ENCODE measurements around the gene SCN2A. TPM values are rescaled to one million over a fixed set of nuclear protein-coding genes. Genes with fewer than 3 reads are reported as not detected.

Gene SCN2A
- polyA plus RNA-seq, 2 of the 4 experiments (the other 2 are of a cell fraction), result 0.01 to 0.05 TPM

GRCh38 chr2:165294912-165295311, 55.7 kb downstream of the SCN2A start:
- FAIRE-seq, result no peak
- POLR2A ChIA-PET, result no interaction called here
- no peak for ATAC-seq
- no peaks in the 10 kb centered on the region for H3K4me1 ChIP-seq
- CTCF ChIA-PET, result interaction anchor here (0.5 to 1.6 kb wide), 2 partner anchors 14 to 616 kb away, joined by 3 to 5 read pairs; no protein-coding TSS in a partner anchor
- no peak overlapping the region for H3K4me2 ChIP-seq
- no peaks in the 10 kb centered on the region for H3K9me3 ChIP-seq
- no peak overlapping the region for H3K4me3 ChIP-seq
- no peak overlapping the region for H3K27ac ChIP-seq
- WGBS (ENCODE audit: missing lambda C conversion rate), result 15% methylated on average over 5 of the region's 5 CpGs
- TF ChIP-seq ATOH8 (CRISPR knock-in tag; IDR thresholded peaks at IDR 0.05; ENCODE audit: low read depth) (no peak), E2F6 (IDR thresholded peaks at IDR 0.05; ENCODE audit: borderline replicate concordance, low read depth) (no peak), RFX5 (IDR thresholded peaks at IDR 0.05) (no peak), SMC3 (IDR thresholded peaks at IDR 0.05) (no peak), MYC (IDR thresholded peaks at IDR 0.05; ENCODE audit: borderline replicate concordance, low read length) (no peak), ZSCAN20 (CRISPR knock-in tag; IDR thresholded peaks at IDR 0.05) (no peak), EHMT2 (IDR thresholded peaks at IDR 0.05; ENCODE audit: low read depth) (no peak), GATA3 (IDR thresholded peaks at IDR 0.05; ENCODE audit: borderline replicate concordance) (no peak), SREBF2 (IDR thresholded peaks at IDR 0.05) (no peak), NPAS2 (CRISPR knock-in tag; IDR thresholded peaks at IDR 0.05; ENCODE audit: borderline replicate concordance) (no peak), PBX3 (IDR thresholded peaks at IDR 0.05) (no peak)
- DNase-seq (ENCODE audit: low read depth in 1 of 2, low spot score in 1 of 2), result no peak

GRCh38 chr2:165295643-165296042, 56.4 kb downstream of the SCN2A start:
- FAIRE-seq (no peak), ATAC-seq (no peak), DNase-seq (ENCODE audit: low read depth in 1 of 2, low spot score in 1 of 2) (no peak)
- Histone ChIP-seq H3K4me1 (no peaks in the 10 kb centered on the region), H3K9me3 (no peaks in the 10 kb centered on the region), H3K27ac (no peak overlapping the region), H3K4me3 (no peak overlapping the region), H3K4me2 (no peak overlapping the region)
- POLR2A ChIA-PET, result no interaction called here
- TF ChIP-seq ESRRA (IDR thresholded peaks at IDR 0.05; ENCODE audit: borderline replicate concordance, low read length), result no peak
- TF ChIP-seq EHF (CRISPR knock-in tag; IDR thresholded peaks at IDR 0.05), result no peak
- TF ChIP-seq HOXA7 (CRISPR knock-in tag; IDR thresholded peaks at IDR 0.05), result no peak
- no peak for TF ChIP-seq MAZ (IDR thresholded peaks at IDR 0.05; ENCODE audit: borderline replicate concordance, low read depth, low read length)
- TF ChIP-seq JUN (IDR thresholded peaks at IDR 0.05), result no peak
- no peak for TF ChIP-seq HEYL (CRISPR knock-in tag; IDR thresholded peaks at IDR 0.05)
- no peak for TF ChIP-seq CTCF (IDR thresholded peaks at IDR 0.05)
- no peak for TF ChIP-seq ZFP36 (IDR thresholded peaks at IDR 0.05; ENCODE audit: borderline replicate concordance, partially characterized antibody)
- no peak for TF ChIP-seq E2F6 (IDR thresholded peaks at IDR 0.05; ENCODE audit: borderline replicate concordance, low read depth)
- TF ChIP-seq RAD21 (conservative IDR thresholded peaks at IDR 0.05 in 1 of 2, IDR thresholded peaks at IDR 0.05 in 1 of 2), result no peak
- no peak for TF ChIP-seq NFE2L2 (conservative IDR thresholded peaks at IDR 0.05; ENCODE audit: low read length)
- TF ChIP-seq NPAS2 (CRISPR knock-in tag; IDR thresholded peaks at IDR 0.05; ENCODE audit: borderline replicate concordance), result no peak
- TF ChIP-seq BHLHE40 (IDR thresholded peaks at IDR 0.05; ENCODE audit: low read depth, low read length), result no peak
- no peak for TF ChIP-seq CHD4 (IDR thresholded peaks at IDR 0.05; ENCODE audit: borderline replicate concordance)
- TF ChIP-seq KDM1A (IDR thresholded peaks at IDR 0.05; ENCODE audit: low read depth), result no peak
- TF ChIP-seq ATOH8 (CRISPR knock-in tag; IDR thresholded peaks at IDR 0.05; ENCODE audit: low read depth), result no peak
- no peak for TF ChIP-seq CHD2 (IDR thresholded peaks at IDR 0.05; ENCODE audit: low read length, partially characterized antibody)
- no peak for TF ChIP-seq HMGXB4 (CRISPR knock-in tag; IDR thresholded peaks at IDR 0.05; ENCODE audit: borderline replicate concordance)
- no peak for TF ChIP-seq MAFK (IDR thresholded peaks at IDR 0.05; ENCODE audit: partially characterized antibody)
- no peak for TF ChIP-seq MYC (IDR thresholded peaks at IDR 0.05; ENCODE audit: borderline replicate concordance, low read length)
- WGBS (ENCODE audit: missing lambda C conversion rate), result 56% methylated on average over 4 of the region's 4 CpGs
- CTCF ChIA-PET, result interaction anchor here (1.6 kb wide), 1 partner anchor 14 kb away, joined by 5 read pairs; no protein-coding TSS in a partner anchor

All from A549 (cell line).